Vagina (tissue), 2 donors: ENCODE measurements around the gene SPRR2G.

Source experiments
- POLR2A ChIP-seq, 2 donors: fragments of 450-650 bp; IDR thresholded peaks; one replicate each; pipeline ENCODE4 v1.6.1; 2017; ENCODE audit warnings: antibody characterized with exemption in 2 of 2, mild to moderate bottlenecking in 2 of 2, moderate library complexity in 2 of 2
- TF ChIP-seq, protein P1 (sequence below), 3 experiments: fragments of 450-650 bp in 2 of 3; fragments of 200-600 bp in 1 of 3; sonication (generic) in 1 of 3; IDR thresholded peaks; one replicate each; pipeline ENCODE4 v1.5.1; 2017 to 2019; ENCODE audit warnings: antibody characterized with exemption in 3 of 3, mild to moderate bottlenecking in 2 of 3, moderate library complexity in 2 of 3

DNA sequence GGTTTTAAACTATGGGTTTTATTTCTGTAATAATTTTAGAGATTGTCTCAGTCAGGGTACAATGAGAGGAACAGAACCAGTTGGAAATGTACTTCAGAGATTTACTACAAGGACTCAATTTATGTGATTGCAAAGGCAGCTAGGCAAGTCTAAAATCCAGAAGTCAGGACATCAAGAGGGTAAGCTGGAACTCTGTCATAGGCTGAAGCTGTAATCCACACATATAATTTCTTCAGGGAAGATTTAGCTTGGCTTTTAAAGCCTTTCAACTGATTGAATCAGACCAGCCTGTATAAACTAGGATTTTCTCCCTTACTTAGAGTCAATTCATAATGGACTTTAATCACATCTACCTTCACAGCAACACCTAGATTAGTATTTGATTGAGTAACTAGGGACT, 28.2 kb upstream of the SPRR2G start:
- TF ChIP-seq POLR2A (IDR thresholded peaks at IDR 0.05) = no peak
- TF ChIP-seq, protein P1, sequence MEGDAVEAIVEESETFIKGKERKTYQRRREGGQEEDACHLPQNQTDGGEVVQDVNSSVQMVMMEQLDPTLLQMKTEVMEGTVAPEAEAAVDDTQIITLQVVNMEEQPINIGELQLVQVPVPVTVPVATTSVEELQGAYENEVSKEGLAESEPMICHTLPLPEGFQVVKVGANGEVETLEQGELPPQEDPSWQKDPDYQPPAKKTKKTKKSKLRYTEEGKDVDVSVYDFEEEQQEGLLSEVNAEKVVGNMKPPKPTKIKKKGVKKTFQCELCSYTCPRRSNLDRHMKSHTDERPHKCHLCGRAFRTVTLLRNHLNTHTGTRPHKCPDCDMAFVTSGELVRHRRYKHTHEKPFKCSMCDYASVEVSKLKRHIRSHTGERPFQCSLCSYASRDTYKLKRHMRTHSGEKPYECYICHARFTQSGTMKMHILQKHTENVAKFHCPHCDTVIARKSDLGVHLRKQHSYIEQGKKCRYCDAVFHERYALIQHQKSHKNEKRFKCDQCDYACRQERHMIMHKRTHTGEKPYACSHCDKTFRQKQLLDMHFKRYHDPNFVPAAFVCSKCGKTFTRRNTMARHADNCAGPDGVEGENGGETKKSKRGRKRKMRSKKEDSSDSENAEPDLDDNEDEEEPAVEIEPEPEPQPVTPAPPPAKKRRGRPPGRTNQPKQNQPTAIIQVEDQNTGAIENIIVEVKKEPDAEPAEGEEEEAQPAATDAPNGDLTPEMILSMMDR (IDR thresholded peaks at IDR 0.05) = no peak
